ENCODE data around the gene CDH13. TPM values are rescaled to one million over a fixed set of nuclear protein-coding genes. Genes with fewer than 3 reads are reported as not detected.

The CDH13 gene
- total RNA-seq, 4 donors from 2014 or later, result 3.1 to 13.5 (median 8.9) TPM

- Histone ChIP-seq H3K36me3 (no peaks in the 10 kb centered on the region), H3K9me3 (no peaks in the 10 kb centered on the region), H3K27me3 (no peaks in the 10 kb centered on the region), H3K4me3 (no peak overlapping the region), H3K4me1 (no peaks in the 10 kb centered on the region), H3K27ac (replicated peaks in 1 of 4) (no peak overlapping the region)
- no peak for DNase-seq (ENCODE audit: extremely low spot score)
- intact Hi-C loops (cut with DNase I), result no loop called here
- WGBS, result 83% methylated on average over 12 of the region's 15 CpGs
- TF ChIP-seq POLR2AphosphoS5 (IDR thresholded peaks at IDR 0.05), result no peak
- TF ChIP-seq CTCF (IDR thresholded peaks at IDR 0.05), result no peak
- TF ChIP-seq EP300 (IDR thresholded peaks at IDR 0.05), result no peak
- no peak for TF ChIP-seq POLR2A (IDR thresholded peaks at IDR 0.05; ENCODE audit: low read depth)
These were observed 531.7 kb downstream of the CDH13 start for GRCh38 chr16:83158320-83158957.

GRCh38 chr16:83159049-83159448, 532.3 kb downstream of the CDH13 start:
- no peak for DNase-seq (ENCODE audit: extremely low spot score)
- TF ChIP-seq CTCF (IDR thresholded peaks at IDR 0.05) (no peak), POLR2AphosphoS5 (IDR thresholded peaks at IDR 0.05) (no peak), POLR2A (IDR thresholded peaks at IDR 0.05; ENCODE audit: low read depth) (no peak), EP300 (IDR thresholded peaks at IDR 0.05) (no peak)
- H3K4me1 ChIP-seq, result no peaks in the 10 kb centered on the region
- no peaks in the 10 kb centered on the region for H3K36me3 ChIP-seq
- 76% methylated on average over 2 of the region's 2 CpGs for WGBS
- H3K9me3 ChIP-seq, result no peaks in the 10 kb centered on the region
- no peaks in the 10 kb centered on the region for H3K27me3 ChIP-seq
- intact Hi-C loops (cut with DNase I), result no loop called here
- H3K4me3 ChIP-seq, result no peak overlapping the region
- no peak overlapping the region for H3K27ac ChIP-seq (replicated peaks in 1 of 4)

- intact Hi-C loops (cut with DNase I), result no loop called here
- 86% methylated on average over 7 of the region's 7 CpGs for WGBS
These were observed 533.7 kb downstream of the CDH13 start for GRCh38 chr16:83160287-83161020.

GRCh38 chr16:83162791-83163190, 536.0 kb downstream of the CDH13 start:
- TF ChIP-seq EP300 (IDR thresholded peaks at IDR 0.05), result no peak
- TF ChIP-seq CTCF (IDR thresholded peaks at IDR 0.05), result no peak
- TF ChIP-seq POLR2A (IDR thresholded peaks at IDR 0.05; ENCODE audit: low read depth), result no peak
- TF ChIP-seq POLR2AphosphoS5 (IDR thresholded peaks at IDR 0.05), result no peak
- Histone ChIP-seq H3K27me3 (no peaks in the 10 kb centered on the region), H3K9me3 (no peaks in the 10 kb centered on the region), H3K4me1 (no peaks in the 10 kb centered on the region), H3K4me3 (no peak overlapping the region), H3K27ac (replicated peaks in 1 of 4) (no peak overlapping the region), H3K36me3 (no peaks in the 10 kb centered on the region)
- intact Hi-C loops (cut with DNase I), result no loop called here
- 90% methylated on average over 2 of the region's 2 CpGs for WGBS
- DNase-seq (ENCODE audit: extremely low spot score), result no peak

More at GRCh38 chr16:83160287-83161020, 533.7 kb downstream of the CDH13 start:
- Histone ChIP-seq H3K27me3 (no peaks in the 10 kb centered on the region), H3K36me3 (no peaks in the 10 kb centered on the region), H3K4me3 (no peak overlapping the region), H3K27ac (replicated peaks in 1 of 4) (no peak overlapping the region), H3K9me3 (no peaks in the 10 kb centered on the region), H3K4me1 (no peaks in the 10 kb centered on the region)
- no peak for DNase-seq (ENCODE audit: extremely low spot score)
- TF ChIP-seq POLR2AphosphoS5 (IDR thresholded peaks at IDR 0.05) (no peak), EP300 (IDR thresholded peaks at IDR 0.05) (no peak), CTCF (IDR thresholded peaks at IDR 0.05) (no peak), POLR2A (IDR thresholded peaks at IDR 0.05; ENCODE audit: low read depth) (no peak)

All from esophagus muscularis mucosa (tissue), 4 donors.